GM23248 (cell line): ENCODE data around the gene MACROD2.

Experiments used
- EZH2 ChIP-seq: fragments of 200-600 bp; sonication (generic); IDR thresholded peaks from 2 replicates; pipeline ENCODE4 v1.6.1; 2018; ENCODE audit warnings: antibody characterized with exemption, mild to moderate bottlenecking; ENCODE audit not compliant: insufficient read depth, poor library complexity, severe bottlenecking
- EZH2phosphoT487 ChIP-seq: fragments of 200-600 bp; sonication (generic); IDR thresholded peaks from 2 replicates; pipeline ENCODE4 v1.6.1; 2018; ENCODE audit warnings: antibody characterized with exemption, moderate library complexity, mild to moderate bottlenecking, low read depth; ENCODE audit not compliant: insufficient read depth

- no peak for TF ChIP-seq EZH2phosphoT487
- TF ChIP-seq EZH2, result no peak
Measured at GRCh38 chr20:15618912-15619311, 1623.6 kb downstream of the MACROD2 start.
